Left ventricle myocardium superior (tissue), 1 donor: ENCODE data around the gene PKD1. TPM values are rescaled to one million over a fixed set of nuclear protein-coding genes. Genes with fewer than 3 reads are reported as not detected.
"Not testable (repeated sequence)": the region's sequence is repeated elsewhere in the genome, so short reads cannot be mapped to it uniquely, and the experiment has no call there.

Experiments
- ATAC-seq: fragments of 200-7000 bp; cut with Tn5 transposase; one replicate; pipeline ENCODE4 v1.9.1; 2020; ENCODE audit warnings: mild to moderate bottlenecking, moderate library complexity
- DNase-seq: peaks from one replicate; pipeline ENCODE4 v3.0.0-alpha.2; 2020
- intact Hi-C: fragments of 100-400 bp; cut with micrococcal nuclease; formaldehyde crosslinking; loops from one replicate; pipeline ENCODE4 v1.11.0; 2022
- total RNA-seq: library from RNA; stranded (reverse); fragmentation: NEBNext Ultra II Directional; extraction: Animal tissue kit (Norgen Biotek cat#: 25700); gene quantifications from one replicate; pipeline ENCODE4 v1.2.1, GENCODE V29; 2021
- donor health status: DM: no; HTN: yes; CAD: no; lungs with severe emphysema.

The PKD1 gene
- total RNA-seq, 1 donor from 2014 or later = 92.9 TPM

DNA sequence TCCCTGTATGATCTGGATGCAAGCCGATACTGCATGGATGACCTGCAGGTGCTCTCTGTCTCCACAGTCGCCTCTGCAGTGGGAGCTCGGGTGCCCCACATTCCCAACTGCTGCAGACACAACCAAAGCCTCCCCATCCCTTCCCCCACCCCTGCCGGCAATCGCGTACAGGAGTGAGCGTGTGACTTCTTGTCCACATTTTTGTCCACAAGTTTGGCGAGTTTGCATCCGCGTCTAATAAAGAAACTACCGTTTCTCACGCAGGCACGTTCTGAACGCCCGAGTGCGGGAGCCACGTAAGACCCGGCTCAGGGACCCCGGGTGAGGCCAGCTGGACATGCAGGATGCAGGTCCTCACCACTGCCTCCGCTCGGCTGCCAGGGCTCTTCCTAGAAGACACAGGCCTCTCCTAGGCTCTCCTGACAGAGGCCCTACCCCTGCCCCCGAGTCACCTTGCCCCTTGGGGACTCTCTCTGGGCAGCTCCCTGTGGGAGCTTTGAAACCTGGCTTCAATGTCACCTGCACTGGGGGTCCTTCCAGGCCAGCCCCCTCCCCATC, 5.7 kb downstream of the PKD1 start:
- DNase-seq, intact Hi-C loops, ATAC-seq: not testable (repeated sequence)

DNA sequence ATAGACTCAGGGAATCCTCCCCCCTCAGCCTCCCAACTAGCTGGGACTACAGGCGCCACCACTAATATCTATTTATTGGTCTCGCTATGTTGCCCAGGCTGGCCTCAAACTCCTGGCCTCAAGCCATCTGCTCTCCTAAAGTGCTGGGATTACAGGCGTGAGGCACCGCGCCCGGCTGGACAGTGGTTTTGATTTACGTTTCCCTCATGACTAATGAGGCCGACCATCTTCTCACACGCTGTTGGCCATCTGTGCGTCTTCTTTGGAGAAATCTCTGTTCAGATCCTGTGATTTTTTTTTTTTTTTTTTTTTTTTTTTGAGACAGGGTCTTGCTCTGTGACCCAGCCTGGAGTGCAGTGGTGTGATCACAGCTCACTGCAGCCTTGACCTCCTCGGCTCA, 6.4 kb downstream of the PKD1 start:
- DNase-seq, ATAC-seq, intact Hi-C loops: not testable (repeated sequence)

DNA sequence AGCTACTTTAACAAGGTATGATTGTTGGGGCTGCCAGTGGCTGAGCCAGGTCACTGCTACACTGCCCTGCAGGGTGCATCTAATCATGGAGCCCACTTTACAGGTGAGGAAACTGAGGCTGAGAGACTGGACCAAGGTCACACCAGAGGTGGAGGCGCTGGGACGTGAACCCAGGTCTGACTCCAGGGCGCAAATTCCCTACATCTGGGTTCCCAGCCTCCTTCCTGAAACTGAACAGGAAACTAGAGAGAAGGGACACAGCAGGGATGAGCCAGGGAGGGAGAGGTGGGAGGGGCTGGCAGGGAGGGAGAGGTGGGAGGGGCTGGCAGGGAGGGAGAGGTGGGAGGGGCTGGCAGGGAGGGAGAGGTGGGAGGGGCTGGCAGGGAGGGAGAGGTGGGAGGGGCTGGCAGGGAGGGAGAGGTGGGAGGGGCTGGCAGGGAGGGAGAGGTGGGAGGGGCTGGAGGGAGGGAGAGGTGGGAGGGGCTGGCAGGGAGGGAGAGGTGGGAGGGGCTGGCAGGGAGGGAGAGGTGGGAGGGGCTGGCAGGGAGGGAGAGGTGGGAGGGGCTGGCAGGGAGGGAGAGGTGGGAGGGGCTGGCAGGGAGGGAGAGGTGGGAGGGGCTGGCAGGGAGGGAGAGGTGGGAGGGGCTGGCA, 7.9 kb downstream of the PKD1 start:
- intact Hi-C loops, DNase-seq: not testable (repeated sequence)
- peak; percentile 16 for ATAC-seq

DNA sequence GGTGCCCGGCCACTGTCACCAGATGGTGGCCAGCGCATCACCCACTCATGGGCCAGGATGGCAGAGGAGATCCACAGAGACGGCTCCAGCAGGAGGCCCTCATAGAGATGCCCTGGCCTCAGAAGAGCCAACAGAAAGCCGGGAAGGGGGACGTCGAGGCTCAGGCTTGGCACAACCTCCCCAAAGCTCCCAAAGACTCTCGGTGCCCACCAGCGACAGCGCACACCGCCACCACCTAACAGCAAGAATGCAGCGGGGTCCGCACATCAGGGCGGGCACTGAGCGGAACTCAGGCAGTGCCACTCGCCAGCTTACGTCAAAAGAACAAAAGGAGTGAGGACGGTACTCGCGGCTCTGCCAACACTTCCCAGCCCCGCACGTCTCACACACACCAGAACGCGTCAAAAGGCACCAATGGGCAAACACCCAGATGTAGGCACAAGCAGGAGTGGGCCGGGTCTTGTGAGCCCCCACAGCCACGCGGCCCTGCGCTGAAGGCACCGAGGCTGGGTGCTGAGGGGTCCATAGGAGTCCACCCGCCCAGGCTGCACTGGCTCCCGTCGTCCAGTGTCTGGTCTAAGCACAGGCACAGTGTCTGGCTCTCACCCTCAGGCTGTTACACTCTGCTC, 8.7 kb downstream of the PKD1 start:
- ATAC-seq, intact Hi-C loops: not testable (repeated sequence)
- peak; percentile 59 for DNase-seq

DNA sequence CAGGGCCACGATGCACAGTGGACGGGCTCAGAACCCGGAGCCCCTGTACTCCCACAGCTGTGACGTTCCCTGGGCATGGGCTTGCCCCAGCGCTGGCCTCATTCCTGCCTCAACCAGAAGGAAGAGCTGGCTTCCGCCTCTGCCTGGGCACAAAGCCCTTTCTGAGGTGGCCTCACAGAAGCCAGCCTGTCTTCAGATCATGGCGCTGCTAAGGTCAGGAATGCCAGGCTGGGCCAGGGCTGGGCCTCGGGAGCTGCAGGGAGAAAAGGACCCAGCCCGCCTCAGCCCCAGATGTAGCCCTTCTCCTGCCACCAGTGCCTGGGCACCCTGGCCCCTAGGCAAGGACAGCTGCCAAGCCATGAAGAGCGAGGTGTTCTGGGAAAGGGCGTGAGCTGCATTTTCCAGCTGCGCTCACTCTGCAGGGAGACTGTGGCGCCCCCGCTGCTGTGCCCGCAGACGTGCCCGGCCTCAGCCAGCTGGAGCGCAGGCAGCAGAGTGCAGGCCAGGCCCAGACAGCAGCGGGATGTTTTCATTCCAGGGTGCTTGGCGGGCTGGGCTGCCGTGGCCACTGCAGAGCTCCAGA, 9.4 kb downstream of the PKD1 start:
- DNase-seq (peak; percentile 76), ATAC-seq (peak; percentile 34)
- intact Hi-C loops = not testable (repeated sequence)

DNA sequence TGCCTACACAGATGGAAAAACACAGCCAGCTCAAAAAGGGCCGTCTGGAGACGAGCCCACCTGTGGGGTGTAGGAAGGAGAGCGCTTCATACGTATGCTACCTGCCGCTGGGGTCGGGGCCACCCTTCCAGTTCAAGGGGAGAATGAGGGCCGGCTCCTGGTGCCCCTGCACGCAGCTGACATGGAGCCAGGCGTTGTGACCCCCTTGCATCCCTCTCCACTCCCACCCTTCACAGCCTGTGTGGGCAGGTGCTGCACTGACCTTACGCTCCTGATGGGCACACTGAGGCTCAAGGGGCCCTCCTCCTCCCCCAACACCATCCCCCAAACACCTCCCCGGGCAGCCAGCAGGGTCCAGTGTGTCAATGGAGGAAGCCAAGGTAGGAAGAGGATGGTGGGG, 10.1 kb downstream of the PKD1 start:
- ATAC-seq, intact Hi-C loops, DNase-seq: not testable (repeated sequence)

DNA sequence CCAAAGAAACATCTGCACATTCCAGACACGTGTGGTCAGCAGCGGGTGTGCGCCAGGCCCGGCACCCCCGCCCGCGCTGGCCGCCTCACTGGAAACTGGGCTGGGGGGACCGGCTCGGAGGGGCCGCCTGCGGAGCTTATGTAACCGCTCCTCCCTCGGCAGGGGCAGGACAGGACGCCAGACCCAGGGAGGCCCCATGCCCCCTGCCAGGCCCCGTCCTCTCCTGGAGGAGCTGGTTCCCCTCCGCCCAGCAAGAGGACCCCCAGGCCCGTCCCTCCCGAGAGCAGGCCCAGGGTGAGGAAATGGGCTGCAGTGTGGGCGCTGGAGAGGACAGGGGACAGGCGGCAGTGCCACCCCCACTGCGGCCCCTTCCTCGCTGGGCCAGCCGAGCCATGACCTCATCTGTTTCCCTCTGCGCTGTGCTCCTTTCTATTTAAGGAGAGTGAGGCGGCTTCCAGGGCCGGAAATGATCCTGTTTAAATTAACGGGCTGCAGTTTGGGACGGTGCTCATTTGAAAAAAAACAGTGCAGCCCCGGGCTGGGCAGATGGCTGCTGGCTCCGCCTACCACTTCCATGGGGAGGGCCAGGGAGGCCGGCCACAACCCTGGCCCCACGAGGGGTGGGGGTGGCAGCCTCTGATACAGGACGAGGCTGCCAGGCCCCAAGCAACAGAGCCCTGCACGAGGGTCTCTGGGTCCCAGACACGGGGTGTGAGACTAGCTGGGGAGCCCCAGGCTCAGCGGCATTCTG, 10.8 kb downstream of the PKD1 start:
- ATAC-seq (peak; percentile 64), DNase-seq (peak; percentile 82)
- intact Hi-C loops = not testable (repeated sequence)

DNA sequence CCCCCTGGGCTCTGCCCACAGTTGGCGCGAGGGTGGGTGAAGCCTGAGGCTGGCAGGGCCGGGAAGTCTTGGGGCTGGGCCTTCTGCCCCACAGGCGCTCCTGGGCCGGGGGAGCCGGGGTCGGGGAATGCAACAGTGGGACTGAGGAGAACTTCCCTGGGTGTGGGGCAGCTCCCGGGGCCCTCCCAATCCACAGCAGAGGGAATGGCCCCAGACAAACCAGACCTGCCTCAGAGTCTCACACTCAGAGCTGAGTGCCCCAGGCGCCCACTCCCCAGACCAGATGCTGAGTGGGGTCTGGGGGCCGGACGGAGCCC, 11.4 kb downstream of the PKD1 start:
- peak; percentile 8 for ATAC-seq
- DNase-seq, intact Hi-C loops: not testable (repeated sequence)

DNA sequence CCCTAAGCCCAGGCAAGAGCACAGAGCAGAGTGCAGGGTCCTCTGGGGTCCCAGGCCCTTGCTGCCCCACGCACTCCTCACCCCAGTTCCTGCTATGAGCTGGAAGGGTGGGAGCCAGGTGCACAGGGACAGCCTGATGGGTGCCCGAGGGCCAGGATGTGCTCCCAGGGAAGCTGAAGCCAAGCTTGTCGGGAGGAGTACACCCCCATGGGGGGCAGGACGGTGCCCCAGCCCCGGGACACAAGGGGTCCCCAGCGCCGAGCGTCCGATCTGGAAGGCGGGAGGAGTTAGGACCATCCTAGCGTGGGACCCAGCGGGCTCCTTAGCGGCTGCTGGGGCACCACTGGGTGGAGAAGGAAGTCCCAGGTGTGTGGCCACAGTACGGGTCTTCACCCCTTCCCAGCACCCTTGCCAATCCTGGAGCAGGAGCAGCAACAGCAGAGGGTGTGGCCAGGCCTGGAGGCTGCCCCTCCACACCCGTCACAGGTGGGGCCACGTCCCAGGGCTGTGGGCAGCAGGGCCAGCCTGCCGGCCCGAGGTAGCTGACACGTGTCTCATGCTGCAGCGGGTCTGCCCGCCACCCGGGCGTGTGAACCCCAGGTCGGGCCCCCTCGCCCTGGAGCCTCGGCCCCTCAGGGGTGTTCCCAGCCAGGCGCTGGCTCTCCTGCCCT, 11.9 kb downstream of the PKD1 start:
- DNase-seq, intact Hi-C loops: not testable (repeated sequence)
- peak; percentile 15 for ATAC-seq

DNA sequence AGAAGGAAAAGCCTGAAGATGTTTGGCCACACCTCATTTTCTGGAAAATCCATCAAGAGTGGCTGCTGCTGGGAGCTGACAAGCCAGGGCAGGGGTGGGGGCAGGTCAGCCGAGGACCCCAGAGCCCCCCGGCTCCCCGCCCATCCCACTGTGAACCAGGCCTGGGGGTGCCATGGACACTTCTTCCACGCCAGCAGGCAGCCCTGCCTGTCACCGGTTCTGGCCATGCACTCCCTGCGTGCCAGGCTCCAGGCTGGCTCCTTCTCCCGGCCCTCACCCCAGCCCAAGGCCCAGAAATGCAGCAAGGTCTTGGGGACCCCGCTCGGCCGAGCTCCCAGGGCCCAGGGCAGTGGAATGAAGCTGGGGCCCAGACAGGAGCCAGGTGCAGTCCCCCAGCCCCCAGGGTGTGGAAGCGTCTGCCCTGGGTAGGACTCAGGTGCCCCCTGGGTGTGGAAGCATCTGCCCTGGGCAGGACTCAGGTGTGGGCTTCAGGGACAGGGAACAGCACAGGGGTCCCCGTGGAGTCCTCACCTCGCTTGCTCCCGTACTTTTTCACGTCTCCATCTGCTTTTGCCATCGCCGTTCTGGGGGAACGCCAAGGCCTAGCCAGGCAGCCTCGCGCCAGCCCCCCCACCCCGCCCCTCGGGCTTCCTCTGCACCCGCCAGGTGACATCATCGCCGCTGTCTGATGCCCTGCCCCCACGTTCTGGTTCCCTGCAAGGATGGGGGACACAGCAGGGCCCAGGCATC, 12.6 kb downstream of the PKD1 start:
- intact Hi-C loops = not testable (repeated sequence)

DNA sequence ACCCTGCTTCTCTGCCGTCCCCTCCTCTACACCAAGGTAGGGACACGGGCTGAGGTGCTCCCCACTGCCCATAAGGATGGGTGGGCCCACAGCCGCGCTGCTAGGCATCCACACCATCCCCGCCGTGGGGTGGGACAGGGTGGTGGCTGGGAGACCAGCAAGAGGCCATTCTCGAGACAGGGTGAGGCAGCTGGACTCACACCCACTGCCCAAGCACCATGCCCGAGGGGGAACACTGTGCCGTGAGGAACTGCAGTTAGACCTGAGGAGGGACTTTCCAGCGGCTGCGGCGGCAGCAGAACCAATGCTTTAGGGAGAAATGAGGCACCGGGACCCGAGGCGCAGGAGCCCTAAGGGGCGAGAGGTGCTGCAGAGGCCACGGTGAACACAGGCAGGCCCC, 13.3 kb downstream of the PKD1 start:
- intact Hi-C loops = no loop called here
- DNase-seq = no peak
- ATAC-seq = no peak

More for the DNA sequence above, 12.6 kb downstream of the PKD1 start:
- peak; percentile 3 for ATAC-seq
- DNase-seq = not testable (repeated sequence)

DNA sequence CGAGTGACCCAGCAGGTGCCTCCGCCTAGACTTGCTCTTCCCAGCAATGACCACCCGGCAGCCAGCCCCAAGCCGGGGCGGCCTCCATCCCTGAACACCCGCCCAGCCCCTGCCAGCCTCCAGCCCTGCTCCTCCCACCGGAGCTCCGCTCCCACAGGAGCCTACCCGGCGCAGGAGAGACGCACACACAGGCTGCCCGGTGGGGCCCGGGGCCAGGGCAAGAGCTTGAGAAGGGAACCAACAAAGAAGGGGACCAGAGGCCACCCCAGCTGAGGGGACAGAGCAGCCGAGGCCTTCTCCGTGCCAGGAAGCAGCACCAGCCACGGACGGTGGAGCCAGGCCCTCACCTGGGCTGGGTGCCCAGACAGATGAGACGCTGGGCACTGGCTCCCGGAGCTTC, 13.8 kb downstream of the PKD1 start:
- intact Hi-C loops = no loop called here
- peak; percentile 80 for DNase-seq
- ATAC-seq = peak; percentile 33

DNA sequence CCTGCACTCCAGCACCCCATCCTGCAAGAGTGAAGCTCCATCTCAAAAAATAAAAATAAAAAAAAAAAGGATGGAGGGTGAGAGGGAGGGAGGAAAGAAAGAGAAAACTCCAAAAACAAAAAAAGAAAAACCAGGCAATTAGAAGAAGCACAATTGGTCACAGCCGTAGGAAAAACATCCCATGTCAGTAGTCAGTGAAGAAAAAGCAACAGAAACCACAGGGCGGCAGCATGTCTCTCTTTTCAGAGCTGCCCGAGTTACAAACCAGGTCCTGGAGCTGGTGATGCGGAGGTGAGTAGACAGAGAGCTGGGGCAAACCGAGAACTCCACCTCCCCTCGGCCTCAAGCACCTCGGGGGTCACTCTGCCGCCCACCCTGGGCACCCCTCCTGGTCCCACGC, 14.4 kb downstream of the PKD1 start:
- intact Hi-C loops, DNase-seq, ATAC-seq: not testable (repeated sequence)

DNA sequence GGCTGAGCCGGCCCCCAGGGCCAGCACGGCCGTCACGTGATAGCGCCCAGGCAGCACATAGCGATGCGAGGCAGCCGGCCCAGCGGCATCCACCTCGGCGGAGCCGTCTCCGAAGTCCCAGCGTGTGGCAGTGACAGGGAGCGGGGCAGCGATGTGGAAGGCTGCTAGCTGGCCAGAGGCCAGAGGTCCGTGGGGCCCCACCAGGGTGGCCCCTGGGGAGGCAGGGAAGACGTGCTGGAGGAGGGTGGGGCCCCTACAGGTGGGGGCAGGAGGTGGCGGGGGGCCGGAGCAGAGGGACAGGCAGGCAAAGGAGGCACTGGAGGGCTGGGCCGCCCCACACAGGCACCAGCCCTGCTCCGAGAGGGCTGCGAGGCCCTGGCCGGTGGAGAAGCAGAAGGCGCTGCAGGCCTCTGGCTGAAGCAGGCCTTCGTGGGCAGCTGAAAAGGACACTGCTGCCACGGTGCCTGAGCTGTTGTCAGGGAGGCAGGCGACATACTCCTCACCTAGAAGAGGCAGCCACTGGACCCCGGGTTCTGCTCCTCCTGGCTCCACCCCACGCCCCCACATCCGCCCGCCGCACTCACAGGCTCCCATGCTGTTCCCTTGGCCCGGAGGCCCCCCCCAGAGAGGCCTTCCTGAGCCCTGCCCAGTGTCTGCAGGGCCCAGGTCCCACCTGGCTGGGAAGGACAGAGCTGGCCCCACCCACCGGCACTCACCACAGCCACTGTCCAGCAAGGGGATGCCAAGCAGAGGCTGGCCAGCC, 17.6 kb downstream of the PKD1 start:
- intact Hi-C loops, DNase-seq, ATAC-seq: not testable (repeated sequence)

DNA sequence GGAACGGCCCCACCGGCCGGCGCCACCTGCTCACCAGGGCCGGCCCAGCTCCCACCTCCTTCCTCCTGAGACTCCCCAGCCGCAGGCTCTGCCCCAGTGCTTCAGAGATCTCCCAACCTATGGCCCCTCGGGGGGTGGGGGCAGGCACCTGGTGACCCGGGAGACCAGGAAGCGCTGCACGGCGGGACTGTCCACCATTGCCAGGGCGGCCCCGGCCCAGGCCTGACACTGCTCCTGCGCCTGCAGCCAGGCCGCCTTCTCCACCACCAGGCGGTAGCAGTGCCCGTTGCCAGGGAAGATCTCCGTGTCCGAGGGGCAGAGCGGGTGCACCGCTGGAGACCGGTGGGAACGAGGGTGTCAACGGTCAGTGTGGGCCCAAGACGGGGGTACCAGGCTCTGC, 18.4 kb downstream of the PKD1 start:
- intact Hi-C loops, DNase-seq, ATAC-seq: not testable (repeated sequence)

DNA sequence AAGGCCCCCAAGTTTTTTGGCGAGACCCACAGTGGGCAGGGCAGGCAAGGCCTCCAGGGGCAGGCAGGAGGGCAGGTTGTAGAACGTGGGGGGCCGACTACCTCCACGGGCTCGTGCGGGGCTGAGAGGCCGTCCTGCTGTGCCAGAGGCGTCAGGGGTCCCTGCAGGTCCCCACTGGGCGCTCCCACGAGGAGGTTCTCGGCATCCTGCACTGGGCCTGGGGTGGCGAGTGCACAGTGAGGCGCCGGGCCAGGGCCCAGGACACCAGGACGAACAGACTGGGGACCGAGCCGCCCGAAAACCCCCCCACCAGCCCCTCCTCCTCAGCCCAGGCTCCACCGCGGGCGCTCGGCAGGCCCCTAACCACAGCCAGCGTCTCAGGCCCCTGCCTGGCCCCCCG, 19.3 kb downstream of the PKD1 start:
- DNase-seq, intact Hi-C loops, ATAC-seq: not testable (repeated sequence)

DNA sequence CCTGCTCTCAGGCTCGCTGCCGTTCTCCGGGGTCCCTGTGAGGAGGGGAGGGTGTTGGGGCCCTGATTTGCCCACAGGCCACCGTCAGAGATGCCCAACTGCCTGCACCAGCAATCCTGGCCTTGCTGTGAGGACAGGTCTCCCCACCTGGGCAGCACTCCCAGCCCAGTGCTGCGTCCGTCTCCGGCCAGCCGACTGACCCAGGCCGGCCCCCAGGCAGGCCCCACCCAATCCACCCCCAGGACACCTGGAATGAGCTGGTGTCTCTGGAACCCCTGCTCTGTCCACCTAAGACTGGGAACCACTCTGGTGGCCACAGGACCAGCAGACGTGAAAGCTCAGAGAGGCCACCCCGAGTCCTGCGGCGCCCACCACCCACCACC, 20.1 kb downstream of the PKD1 start:
- no peak for DNase-seq
- intact Hi-C loops = no loop called here
- ATAC-seq = no peak
